GM10266 (cell line): ENCODE results near the gene PLA2G4C.
"Not testable (repeated sequence)": the region's sequence is repeated elsewhere in the genome, so short reads cannot be mapped to it uniquely, and the experiment has no call there.

Experiments
- DNase-seq: peaks from one replicate; pipeline ENCODE4 v3.0.0; 2012; ENCODE audit errors: extremely low spot score
- CTCF ChIP-seq: IDR thresholded peaks from 2 replicates; pipeline ENCODE4 v1.5.1; 2012; ENCODE audit warnings: mild to moderate bottlenecking, low read depth; ENCODE audit not compliant: control insufficient read depth, insufficient read depth; ENCODE audit errors: missing control alignments

Gene PLA2G4C

GRCh38 chr19:48081106-48081505, 29.5 kb downstream of the PLA2G4C start:
- no peak for TF ChIP-seq CTCF
- no peak for DNase-seq

- not testable (repeated sequence) for DNase-seq
Measured at GRCh38 chr19:48070177-48070769, 40.3 kb downstream of the PLA2G4C start.

DNA sequence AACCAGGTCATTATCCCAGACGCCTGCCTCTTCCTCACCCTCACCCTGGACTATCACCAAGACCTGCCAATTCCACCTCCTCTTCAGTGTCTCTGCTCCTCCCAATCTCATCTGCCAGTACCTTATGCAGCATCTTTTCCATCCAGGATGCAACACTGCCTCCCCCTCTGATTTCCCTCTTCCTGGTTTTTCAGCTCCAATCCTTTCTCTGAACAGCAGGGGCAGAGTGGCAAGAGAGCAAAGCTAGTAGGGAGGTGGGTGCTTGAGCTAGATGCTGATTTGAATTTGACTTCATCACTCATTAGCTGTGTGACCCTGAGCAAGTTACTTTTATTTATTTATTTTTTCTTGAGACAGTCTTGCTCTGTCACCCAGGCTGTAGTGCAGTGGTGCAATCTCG, 41.2 kb downstream of the PLA2G4C start:
- TF ChIP-seq CTCF: no peak
- no peak for DNase-seq

GRCh38 chr19:48064509-48064908, 46.1 kb downstream of the PLA2G4C start:
- no peak for TF ChIP-seq CTCF
- no peak for DNase-seq

GRCh38 chr19:48061401-48062344, 48.9 kb downstream of the PLA2G4C start:
- no peak for TF ChIP-seq CTCF
- DNase-seq: no peak

GRCh38 chr19:48060381-48060780, 50.2 kb downstream of the PLA2G4C start:
- TF ChIP-seq CTCF: no peak
- no peak for DNase-seq

GRCh38 chr19:48059331-48059730, 51.3 kb downstream of the PLA2G4C start:
- no peak for DNase-seq
- TF ChIP-seq CTCF: no peak
